AG04450 (cell line): Measurements from ENCODE around the gene TNRC6A. TPM values are rescaled to one million over a fixed set of nuclear protein-coding genes. Genes with fewer than 3 reads are reported as not detected.
A peak's percentile ranks its signal among the peaks of the same experiment; 100 is the strongest.

Source experiments
- CTCF ChIA-PET: fragments of 300-600, 350-600 bp; formaldehyde crosslinking; extraction: SDS; loops from one replicate; lab custom pipeline; 2022; ENCODE audit warnings: antibody characterized with exemption, inconsistent platforms; lab: Charles Lee
- POLR2A ChIA-PET: fragments of 350-600 bp; formaldehyde crosslinking; extraction: SDS; loops from one replicate; lab custom pipeline; 2021; ENCODE audit warnings: antibody characterized with exemption, inconsistent platforms; lab: Yijun Ruan, JAX
- DNase-seq: peaks from one replicate; pipeline ENCODE4 v3.0.0-alpha.2; 2011; ENCODE audit warnings: low read depth, low spot score
- H3K27ac ChIP-seq: one replicate; pipeline ENCODE4 v1.5.1; 2012; ENCODE audit warnings: low read depth, low read length, control low read depth
- H3K27me3 ChIP-seq: one replicate; pipeline ENCODE4 v1.6.0; 2012; ENCODE audit warnings: low read length; ENCODE audit not compliant: control insufficient read depth, insufficient read depth
- H3K4me3 ChIP-seq: 2 replicates; pipeline ENCODE4 v1.5.1; 2011; ENCODE audit warnings: mild to moderate bottlenecking, low read depth, low read length, control low read depth
- H3K9me3 ChIP-seq: 2 replicates; pipeline ENCODE4 v1.5.1; 2012; ENCODE audit warnings: low read length; ENCODE audit not compliant: control insufficient read depth, insufficient read depth
- polyA plus RNA-seq: library from polyadenylated mRNA; depleted of rRNA; stranded (reverse); fragments of >200 nt; gene quantifications from 2 replicates; pipeline ENCODE4 v1.2.3, GENCODE V29; 2011
- TF ChIP-seq, protein P1 (sequence below): IDR thresholded peaks from 2 replicates; pipeline ENCODE4 v1.5.1; 2011; ENCODE audit warnings: low read depth, low read length, control low read depth, inconsistent platforms

TNRC6A gene
- polyA plus RNA-seq, 1 experiment: 76.2 TPM

DNA sequence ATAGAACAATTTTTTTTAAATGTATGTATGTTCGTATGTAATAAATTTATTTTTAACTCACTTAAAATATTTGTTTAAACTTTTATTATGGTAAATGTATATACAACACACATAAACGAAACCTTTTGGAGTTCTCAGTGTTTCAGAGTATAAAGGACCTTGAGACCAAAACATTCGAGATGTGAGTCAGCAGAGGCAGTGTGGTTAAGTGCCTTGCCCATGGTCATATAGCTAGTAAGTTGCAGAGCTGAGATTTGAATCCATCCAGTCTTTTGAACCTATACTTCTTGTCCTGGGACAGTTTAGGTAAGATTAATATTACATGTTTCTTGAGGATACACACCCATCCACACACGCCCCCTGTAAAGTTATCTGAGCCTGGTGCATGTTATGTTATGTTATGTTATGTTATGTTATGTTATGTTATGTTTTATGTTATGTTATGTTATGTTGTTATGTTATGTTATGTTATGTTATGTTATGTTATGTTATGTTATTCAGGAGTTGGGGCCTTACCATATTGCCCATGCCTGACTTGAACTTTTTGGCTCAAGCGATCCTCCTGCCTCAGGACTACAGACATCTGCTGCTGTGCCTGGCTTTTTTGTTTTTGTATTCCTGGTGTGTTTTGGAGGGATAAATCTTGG, 41.8 kb downstream of the TNRC6A start:
- ChIA-PET POLR2A (no interaction called here), CTCF (interaction anchor here (1.0 kb wide), 1 partner anchor 23 kb away, joined by 3 read pairs; no protein-coding TSS in a partner anchor)
- TF ChIP-seq, protein P1, sequence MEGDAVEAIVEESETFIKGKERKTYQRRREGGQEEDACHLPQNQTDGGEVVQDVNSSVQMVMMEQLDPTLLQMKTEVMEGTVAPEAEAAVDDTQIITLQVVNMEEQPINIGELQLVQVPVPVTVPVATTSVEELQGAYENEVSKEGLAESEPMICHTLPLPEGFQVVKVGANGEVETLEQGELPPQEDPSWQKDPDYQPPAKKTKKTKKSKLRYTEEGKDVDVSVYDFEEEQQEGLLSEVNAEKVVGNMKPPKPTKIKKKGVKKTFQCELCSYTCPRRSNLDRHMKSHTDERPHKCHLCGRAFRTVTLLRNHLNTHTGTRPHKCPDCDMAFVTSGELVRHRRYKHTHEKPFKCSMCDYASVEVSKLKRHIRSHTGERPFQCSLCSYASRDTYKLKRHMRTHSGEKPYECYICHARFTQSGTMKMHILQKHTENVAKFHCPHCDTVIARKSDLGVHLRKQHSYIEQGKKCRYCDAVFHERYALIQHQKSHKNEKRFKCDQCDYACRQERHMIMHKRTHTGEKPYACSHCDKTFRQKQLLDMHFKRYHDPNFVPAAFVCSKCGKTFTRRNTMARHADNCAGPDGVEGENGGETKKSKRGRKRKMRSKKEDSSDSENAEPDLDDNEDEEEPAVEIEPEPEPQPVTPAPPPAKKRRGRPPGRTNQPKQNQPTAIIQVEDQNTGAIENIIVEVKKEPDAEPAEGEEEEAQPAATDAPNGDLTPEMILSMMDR: no peak
- Histone ChIP-seq H3K9me3 (no peaks in the 10 kb centered on the region), H3K27me3 (no peaks in the 10 kb centered on the region), H3K27ac (no peak overlapping the region), H3K4me3 (no peak overlapping the region)
- peak; percentile 37 for DNase-seq

GRCh38 chr16:24771779-24772157, 42.3 kb downstream of the TNRC6A start:
- TF ChIP-seq, protein P1: no peak
- no peaks in the 10 kb centered on the region for H3K9me3 ChIP-seq
- no peaks in the 10 kb centered on the region for H3K27me3 ChIP-seq
- ChIA-PET POLR2A (no interaction called here), CTCF (interaction anchor here (1.0 kb wide), 1 partner anchor 24 kb away, joined by 3 read pairs; no protein-coding TSS in a partner anchor)
- no peak overlapping the region for H3K27ac ChIP-seq
- no peak overlapping the region for H3K4me3 ChIP-seq
- DNase-seq: no peak

DNA sequence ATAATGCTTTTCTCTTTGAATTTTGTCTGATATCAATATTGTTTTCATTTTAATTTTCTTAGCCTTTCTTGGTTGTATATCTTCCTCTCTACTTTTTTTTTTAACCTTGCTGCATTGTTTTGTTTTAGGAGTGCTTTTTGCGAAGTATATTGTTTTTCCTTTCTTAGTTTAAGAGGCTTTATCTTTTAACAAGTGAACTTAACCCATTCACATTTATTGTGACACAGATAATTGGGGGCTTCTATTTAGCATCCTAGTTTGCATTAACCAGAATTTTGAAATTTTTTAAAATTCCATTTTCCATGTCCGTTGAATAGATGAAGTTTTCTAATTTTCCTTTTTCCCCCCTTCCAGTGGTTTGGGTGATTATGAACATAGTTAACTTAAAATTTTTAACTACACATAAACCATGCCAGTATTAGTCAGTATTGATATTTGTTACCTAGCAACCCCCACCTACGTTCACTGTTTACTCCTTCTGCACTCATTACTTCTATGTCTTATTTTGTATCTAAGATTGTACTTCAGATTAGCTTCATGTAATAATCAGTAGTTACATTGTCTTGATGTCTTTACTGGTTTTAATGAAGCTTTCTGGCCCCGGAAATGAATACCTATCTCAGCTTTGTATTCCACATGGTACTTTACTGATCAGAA, 44.4 kb downstream of the TNRC6A start:
- ChIA-PET CTCF (no interaction called here), POLR2A (no interaction called here)
- no peak for DNase-seq
- H3K4me3 ChIP-seq: no peak overlapping the region
- TF ChIP-seq, protein P1: no peak
- H3K27ac ChIP-seq: no peak overlapping the region
- no peaks in the 10 kb centered on the region for H3K9me3 ChIP-seq
- no peaks in the 10 kb centered on the region for H3K27me3 ChIP-seq

DNA sequence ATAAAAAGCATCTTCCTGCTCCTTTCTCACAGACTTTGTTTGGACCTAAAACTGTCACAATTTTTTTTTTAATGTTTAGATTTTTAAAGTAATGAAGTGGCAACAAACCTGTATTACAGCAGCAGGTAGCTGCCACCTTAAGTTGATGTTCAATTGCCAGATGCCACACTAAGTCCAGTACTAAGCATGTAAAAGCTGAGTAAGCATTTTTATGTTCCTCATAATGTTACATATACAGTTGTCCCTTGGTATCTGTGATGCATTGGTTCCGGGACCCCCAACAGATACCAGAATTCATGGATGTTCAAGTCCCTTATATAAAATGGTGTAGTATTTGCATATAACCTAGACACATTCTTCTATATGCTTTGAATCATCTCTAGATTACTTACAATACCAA, 45.1 kb downstream of the TNRC6A start:
- no peak overlapping the region for H3K4me3 ChIP-seq
- no peaks in the 10 kb centered on the region for H3K27me3 ChIP-seq
- no peaks in the 10 kb centered on the region for H3K9me3 ChIP-seq
- TF ChIP-seq, protein P1: no peak
- CTCF ChIA-PET: no interaction called here
- H3K27ac ChIP-seq: no peak overlapping the region
- POLR2A ChIA-PET: no interaction called here
- no peak for DNase-seq

DNA sequence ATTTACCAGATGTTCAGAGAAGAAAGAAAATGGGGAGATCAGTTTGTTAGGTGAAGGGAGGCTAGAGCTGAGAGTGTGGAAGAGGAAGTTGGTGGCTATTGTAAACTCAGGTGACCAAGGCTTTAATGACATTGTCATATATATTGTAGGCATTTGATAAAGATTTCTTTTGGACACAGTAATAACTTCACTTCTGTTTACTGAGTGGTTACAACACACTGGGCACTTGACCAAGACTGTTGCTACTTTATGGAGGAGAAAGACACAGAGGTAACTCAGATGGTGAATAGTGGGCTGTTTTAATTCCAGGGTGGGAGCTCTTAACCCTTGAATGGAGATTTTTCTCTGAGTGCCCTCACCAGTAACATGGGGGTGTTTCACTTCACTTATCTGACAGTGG, 46.0 kb downstream of the TNRC6A start:
- TF ChIP-seq, protein P1: no peak
- Histone ChIP-seq H3K4me3 (no peak overlapping the region), H3K27ac (no peak overlapping the region), H3K9me3 (no peaks in the 10 kb centered on the region), H3K27me3 (no peaks in the 10 kb centered on the region)
- CTCF ChIA-PET: no interaction called here
- POLR2A ChIA-PET: no interaction called here
- DNase-seq: no peak
